ENCODE results near the gene SSBP3. TPM values are rescaled to one million over a fixed set of nuclear protein-coding genes. Genes with fewer than 3 reads are reported as not detected.
A peak's percentile ranks its signal among the peaks of the same experiment; 100 is the strongest.

The SSBP3 gene
- total RNA-seq, 1 experiment from 2014 or later = 115 TPM

- Mint-ChIP-seq H3K9me3 (no peaks in the 10 kb centered on the region), H3K27ac (peak overlapping the region; percentile 81), H3K4me1 (peaks cover 92% of the 10 kb centered on the region), H3K4me3 (no peak overlapping the region), H3K27me3 (ENCODE audit: low read depth) (no peaks in the 10 kb centered on the region), H3K36me3 (peaks cover 10% of the 10 kb centered on the region)
- ChIA-PET CTCF (interaction anchor here (1.2 to 1.7 kb wide), 3 partner anchors 36 to 127 kb away, joined by 3 to 9 read pairs (median 4); no protein-coding TSS in a partner anchor), POLR2A (interaction anchor here (0.5 to 0.9 kb wide), 4 partner anchors 25 to 123 kb away, joined by 3 to 4 read pairs (median 4); no protein-coding TSS in a partner anchor)
- ATAC-seq (peak; percentile 64), DNase-seq (ENCODE audit: low spot score) (peak; percentile 43)
- TF ChIP-seq GRHL2 (CRISPR knock-in tag; IDR thresholded peaks at IDR 0.05; ENCODE audit: insufficient replicate concordance, severe bottlenecking) = no peak
These were observed 44.9 kb downstream of the SSBP3 start for GRCh38 chr1:54361342-54361741.

- Mint-ChIP-seq H3K36me3 (peaks cover 10% of the 10 kb centered on the region), H3K4me3 (no peak overlapping the region), H3K4me1 (peaks cover 92% of the 10 kb centered on the region), H3K27ac (peak overlapping the region; percentile 60), H3K9me3 (no peaks in the 10 kb centered on the region), H3K27me3 (ENCODE audit: low read depth) (no peaks in the 10 kb centered on the region)
- CTCF ChIA-PET = interaction anchor here (0.6 to 1.7 kb wide), 7 partner anchors 18 to 435 kb away, joined by 3 to 9 read pairs (median 4); no protein-coding TSS in a partner anchor
- ATAC-seq (no peak), DNase-seq (ENCODE audit: low spot score) (no peak)
- POLR2A ChIA-PET = interaction anchor here (0.7 to 0.8 kb wide), 3 partner anchors 24 to 47 kb away, joined by 3 to 5 read pairs (median 4); no protein-coding TSS in a partner anchor
- no peak for TF ChIP-seq ESRRA (CRISPR knock-in tag; IDR thresholded peaks at IDR 0.05; ENCODE audit: borderline replicate concordance)
- peak; percentile 87; the same call in 1 of the 2 replicates for TF ChIP-seq ZNF121 (CRISPR knock-in tag; IDR thresholded peaks at IDR 0.05)
- no peak for TF ChIP-seq ZNF423 (CRISPR knock-in tag; IDR thresholded peaks at IDR 0.05)
These were observed 45.8 kb downstream of the SSBP3 start for GRCh38 chr1:54360165-54361005.

GRCh38 chr1:54359393-54360162, 46.6 kb downstream of the SSBP3 start:
- H3K36me3 Mint-ChIP-seq = peaks cover 10% of the 10 kb centered on the region
- H3K4me3 Mint-ChIP-seq = no peak overlapping the region
- no peak for TF ChIP-seq SMAD4 (CRISPR knock-in tag; IDR thresholded peaks at IDR 0.05)
- no peak for TF ChIP-seq MLX (CRISPR knock-in tag; IDR thresholded peaks at IDR 0.05)
- no peak for TF ChIP-seq AR (CRISPR knock-in tag; IDR thresholded peaks at IDR 0.05)
- TF ChIP-seq NR2C2 (CRISPR knock-in tag; IDR thresholded peaks at IDR 0.05) = no peak
- no peak for TF ChIP-seq SP1 (CRISPR knock-in tag; conservative IDR thresholded peaks at IDR 0.05)
- TF ChIP-seq ATF6 (CRISPR knock-in tag; IDR thresholded peaks at IDR 0.05) = no peak
- no peak for TF ChIP-seq FOXP4 (CRISPR knock-in tag; IDR thresholded peaks at IDR 0.05)
- TF ChIP-seq OVOL2 (CRISPR knock-in tag; IDR thresholded peaks at IDR 0.05; ENCODE audit: borderline replicate concordance) = no peak
- TF ChIP-seq USF2 (CRISPR knock-in tag; IDR thresholded peaks at IDR 0.05) = no peak
- TF ChIP-seq TP53 (CRISPR knock-in tag; IDR thresholded peaks at IDR 0.05) = no peak
- no peak for TF ChIP-seq ERG (CRISPR knock-in tag; IDR thresholded peaks at IDR 0.05)
- no peak for TF ChIP-seq MAX (CRISPR knock-in tag; IDR thresholded peaks at IDR 0.05)
- TF ChIP-seq FOXP1 (CRISPR knock-in tag; IDR thresholded peaks at IDR 0.05; ENCODE audit: borderline replicate concordance) = no peak
- TF ChIP-seq FOXJ3 (CRISPR knock-in tag; IDR thresholded peaks at IDR 0.05; ENCODE audit: borderline replicate concordance) = no peak
- ChIA-PET POLR2A (interaction anchor here (0.6 to 0.7 kb wide), 2 partner anchors 47 to 496 kb away, joined by 3 to 5 read pairs; no protein-coding TSS in a partner anchor), CTCF (interaction anchor here (0.6 to 1.4 kb wide), 4 partner anchors 17 to 434 kb away, joined by 3 to 7 read pairs (median 4); no protein-coding TSS in a partner anchor)
- DNase-seq (ENCODE audit: low spot score) (no peak), ATAC-seq (no peak)
- H3K27ac Mint-ChIP-seq = peak overlapping the region; percentile 63
- H3K27me3 Mint-ChIP-seq (ENCODE audit: low read depth) = no peaks in the 10 kb centered on the region
- peaks cover 92% of the 10 kb centered on the region for H3K4me1 Mint-ChIP-seq
- no peaks in the 10 kb centered on the region for H3K9me3 Mint-ChIP-seq

Measured in WTC11 (cell line).